ENCODE results near the gene KRTAP3-2.

DNA sequence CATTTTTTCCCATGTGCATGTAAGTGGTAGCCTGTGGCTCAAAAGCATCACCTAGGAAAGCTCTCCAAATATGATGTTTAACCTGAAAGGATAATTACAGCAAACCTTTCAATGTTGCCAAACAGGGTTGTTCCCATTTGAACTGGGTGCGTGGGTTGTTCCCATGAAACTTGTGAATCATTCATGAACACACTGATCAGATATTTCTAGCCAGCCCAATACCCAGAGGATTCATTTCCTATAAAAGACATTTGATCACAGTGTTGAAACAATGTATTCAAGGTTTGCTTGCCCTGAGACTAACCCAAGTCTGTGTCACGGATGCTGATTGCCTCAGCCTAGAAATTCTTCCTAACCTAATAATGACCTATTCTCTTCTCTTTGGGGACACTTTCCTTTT lies 45.8 kb downstream of the KRTAP3-2 start:
- TF ChIP-seq, protein P1, sequence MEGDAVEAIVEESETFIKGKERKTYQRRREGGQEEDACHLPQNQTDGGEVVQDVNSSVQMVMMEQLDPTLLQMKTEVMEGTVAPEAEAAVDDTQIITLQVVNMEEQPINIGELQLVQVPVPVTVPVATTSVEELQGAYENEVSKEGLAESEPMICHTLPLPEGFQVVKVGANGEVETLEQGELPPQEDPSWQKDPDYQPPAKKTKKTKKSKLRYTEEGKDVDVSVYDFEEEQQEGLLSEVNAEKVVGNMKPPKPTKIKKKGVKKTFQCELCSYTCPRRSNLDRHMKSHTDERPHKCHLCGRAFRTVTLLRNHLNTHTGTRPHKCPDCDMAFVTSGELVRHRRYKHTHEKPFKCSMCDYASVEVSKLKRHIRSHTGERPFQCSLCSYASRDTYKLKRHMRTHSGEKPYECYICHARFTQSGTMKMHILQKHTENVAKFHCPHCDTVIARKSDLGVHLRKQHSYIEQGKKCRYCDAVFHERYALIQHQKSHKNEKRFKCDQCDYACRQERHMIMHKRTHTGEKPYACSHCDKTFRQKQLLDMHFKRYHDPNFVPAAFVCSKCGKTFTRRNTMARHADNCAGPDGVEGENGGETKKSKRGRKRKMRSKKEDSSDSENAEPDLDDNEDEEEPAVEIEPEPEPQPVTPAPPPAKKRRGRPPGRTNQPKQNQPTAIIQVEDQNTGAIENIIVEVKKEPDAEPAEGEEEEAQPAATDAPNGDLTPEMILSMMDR (IDR thresholded peaks at IDR 0.05) = no peak
- TF ChIP-seq POLR2A (IDR thresholded peaks at IDR 0.05) = no peak
